Globus pallidus (tissue), 1 donor: ENCODE data around the gene FADD.
A peak's percentile ranks its signal among the peaks of the same experiment; 100 is the strongest.

ENCODE experiments used
- DNase-seq: peaks from one replicate; pipeline ENCODE4 v3.0.0-alpha.2; 2015; ENCODE audit warnings: low spot score

The FADD gene

GRCh38 chr11:70233962-70234361, 30.9 kb downstream of the FADD start:
- DNase-seq = no peak

- no peak for DNase-seq
Observed at GRCh38 chr11:70240337-70240736, 37.2 kb downstream of the FADD start.

GRCh38 chr11:70241709-70242108, 38.6 kb downstream of the FADD start:
- DNase-seq = no peak

GRCh38 chr11:70242885-70243284, 39.8 kb downstream of the FADD start:
- DNase-seq = no peak

- DNase-seq = no peak
Observed at GRCh38 chr11:70243912-70244652, 41.0 kb downstream of the FADD start.

- DNase-seq = no peak
Observed at GRCh38 chr11:70244698-70245097, 41.6 kb downstream of the FADD start.

GRCh38 chr11:70246196-70246595, 43.1 kb downstream of the FADD start:
- no peak for DNase-seq

GRCh38 chr11:70247042-70247709, 44.1 kb downstream of the FADD start:
- no peak for DNase-seq

GRCh38 chr11:70247710-70248072, 44.6 kb downstream of the FADD start:
- no peak for DNase-seq

GRCh38 chr11:70250876-70251658, 48.0 kb downstream of the FADD start:
- no peak for DNase-seq

- DNase-seq = peak; percentile 15
Observed at GRCh38 chr11:70251659-70252321, 48.7 kb downstream of the FADD start.

GRCh38 chr11:70252844-70253243, 49.7 kb downstream of the FADD start:
- no peak for DNase-seq

- no peak for DNase-seq
Observed at GRCh38 chr11:70255477-70256116, 52.5 kb downstream of the FADD start.
